ENCODE data around the gene URGCP.
"Not testable (repeated sequence)": the region's sequence is repeated elsewhere in the genome, so short reads cannot be mapped to it uniquely, and the experiment has no call there.

The URGCP gene

DNA sequence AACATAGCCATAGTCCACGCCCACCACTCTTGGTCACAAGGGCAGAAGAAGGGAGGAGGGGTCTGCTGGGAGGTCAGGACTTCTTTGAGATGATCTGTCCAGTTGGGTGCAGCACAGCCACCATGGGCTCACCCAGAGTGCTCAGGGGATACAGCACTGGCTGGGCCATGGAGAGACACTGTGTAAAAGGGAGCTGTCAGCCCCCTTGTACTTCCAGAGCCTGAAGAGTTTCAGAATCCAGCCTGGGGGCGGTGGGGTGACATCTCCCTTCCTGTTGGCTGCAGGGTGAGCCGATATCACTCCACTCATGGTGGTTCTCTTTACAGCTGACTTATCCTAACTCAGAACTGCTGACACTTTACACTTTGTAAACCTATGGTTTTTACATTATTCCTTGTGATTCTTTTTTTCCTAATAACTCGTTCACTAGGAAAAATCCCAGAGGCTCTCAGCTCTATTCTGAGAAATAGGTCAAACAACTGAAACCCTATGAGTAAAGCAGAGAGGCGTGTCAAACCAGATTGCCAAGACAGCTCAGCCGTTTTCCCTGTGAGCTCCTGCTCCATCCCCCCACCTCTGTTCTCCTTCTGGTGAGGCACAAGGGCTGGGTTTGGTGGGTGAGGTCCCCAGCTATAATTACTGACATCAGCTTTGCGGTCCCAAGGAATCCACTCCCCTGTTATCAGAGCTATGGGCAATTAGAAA lies 33.8 kb downstream of the URGCP start:
- FAIRE-seq = no peak

DNA sequence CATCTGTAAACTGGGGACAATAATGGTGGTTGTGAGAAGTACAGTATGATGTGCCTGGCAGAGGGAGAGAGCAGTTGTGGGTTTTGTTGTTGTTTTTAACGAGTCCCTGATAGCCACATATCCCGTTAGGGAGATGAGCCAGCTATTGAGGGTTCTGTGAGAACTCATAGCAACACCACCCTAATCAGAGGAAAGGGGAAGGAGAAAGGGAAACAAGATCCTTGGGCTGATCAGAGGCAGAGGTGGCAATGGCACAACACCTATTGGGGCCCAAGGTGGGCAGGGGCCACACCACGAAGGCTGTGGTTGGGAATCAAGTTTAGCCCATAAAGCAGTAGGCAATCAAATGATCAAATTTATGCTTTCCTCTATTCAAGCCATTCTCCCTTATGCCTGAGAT lies 35.3 kb downstream of the URGCP start:
- no peak for FAIRE-seq

DNA sequence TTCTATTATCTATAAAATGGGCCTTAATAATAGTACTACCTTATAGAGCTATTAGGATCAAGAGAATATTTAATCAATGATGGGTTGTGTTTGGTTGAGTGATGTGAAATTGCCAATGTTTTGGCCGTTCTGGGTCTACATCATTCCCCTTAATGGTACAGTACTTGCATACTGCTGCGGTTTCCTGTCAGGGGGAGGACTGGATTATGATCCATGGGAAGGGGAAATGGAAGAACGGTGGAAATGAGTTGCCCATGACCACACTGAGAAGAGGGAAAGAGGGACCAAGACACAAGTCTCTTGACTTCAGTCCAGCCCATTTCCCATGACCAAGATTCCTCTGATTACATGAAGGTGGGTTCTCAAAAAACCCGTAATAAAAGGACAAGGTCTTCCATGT lies 36.1 kb downstream of the URGCP start:
- FAIRE-seq = no peak

DNA sequence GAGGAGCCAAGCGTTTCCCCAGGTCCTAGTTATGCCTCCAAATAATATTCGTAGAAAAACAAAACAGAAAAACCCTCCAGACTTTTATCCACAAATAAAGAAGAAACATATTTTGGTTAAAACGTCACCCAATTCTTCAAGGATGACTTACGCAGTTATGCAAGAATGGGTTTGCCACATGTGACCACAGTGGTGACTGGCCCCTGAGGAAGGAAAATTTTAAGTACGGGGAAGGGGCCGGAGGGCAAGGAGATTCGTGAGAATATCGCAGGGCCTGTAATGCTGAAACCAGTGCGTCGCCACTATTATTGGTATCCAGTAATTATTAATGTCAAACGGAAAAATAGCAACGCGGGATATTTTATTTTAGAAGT lies 36.5 kb downstream of the URGCP start:
- no peak for FAIRE-seq

DNA sequence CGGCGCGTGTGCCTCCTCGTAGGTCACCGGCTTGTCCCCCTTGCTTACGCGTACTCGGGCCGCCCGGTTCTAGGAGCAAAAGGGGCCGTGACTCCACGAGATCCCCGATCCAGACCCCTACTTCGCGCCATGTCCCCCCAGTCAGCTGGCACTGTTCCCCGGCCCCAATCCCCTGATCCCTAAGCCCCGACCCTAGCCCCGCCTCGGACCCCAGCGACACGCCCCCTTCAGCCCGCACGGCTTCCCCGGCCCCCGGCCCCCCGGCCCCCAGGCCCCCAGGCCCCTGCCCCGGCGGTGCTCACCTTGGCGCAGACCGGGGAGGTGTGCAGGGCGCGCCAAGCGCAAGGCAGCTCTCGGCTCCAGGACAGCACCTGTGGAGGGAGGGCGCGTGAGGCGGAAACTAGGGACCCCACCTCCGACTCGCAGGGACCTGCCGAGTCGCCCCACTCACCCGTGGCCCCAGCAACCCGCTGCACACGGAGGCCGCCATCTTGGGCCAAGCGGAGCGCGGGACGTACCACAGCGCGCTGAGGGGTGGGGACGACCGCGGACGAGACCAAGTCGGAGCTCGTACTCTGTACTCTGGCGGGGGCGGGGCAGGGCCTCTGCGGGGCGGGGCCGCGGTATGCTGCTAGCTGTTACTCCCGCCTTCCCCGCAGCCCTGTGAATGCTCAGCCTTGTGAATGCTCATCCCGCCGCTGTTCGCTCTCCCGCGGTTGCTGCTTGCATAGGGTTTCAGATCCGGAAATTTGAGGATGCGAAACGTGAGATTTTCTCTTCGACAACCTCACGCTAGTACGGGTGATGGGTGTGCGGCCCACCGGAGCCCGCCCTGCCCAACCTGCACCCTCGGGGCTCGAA lies 37.2 kb downstream of the URGCP start, which contains the start of gene MRPS24:
Gene MRPS24 (minus strand): TSS at position 512 of the 861 bp plus-strand sequence. CDS start 22 bp downstream, at position 490.
- no peak for FAIRE-seq

DNA sequence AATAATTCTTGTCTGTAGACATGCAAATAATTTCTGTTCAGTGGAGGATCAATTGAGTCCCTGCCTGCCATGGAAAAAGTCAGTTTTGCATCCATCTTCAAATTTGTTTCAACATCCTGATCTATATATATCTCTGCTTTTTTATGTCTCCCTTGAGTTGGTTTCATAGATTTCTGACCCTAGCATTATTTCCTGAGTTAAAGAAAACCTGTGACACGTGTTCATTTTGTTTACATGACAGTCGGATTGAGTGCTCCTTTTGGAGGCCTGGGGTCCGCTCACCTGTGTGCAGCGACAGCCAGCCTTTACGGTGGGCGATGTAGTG lies 37.8 kb downstream of the URGCP start:
- no peak for FAIRE-seq

DNA sequence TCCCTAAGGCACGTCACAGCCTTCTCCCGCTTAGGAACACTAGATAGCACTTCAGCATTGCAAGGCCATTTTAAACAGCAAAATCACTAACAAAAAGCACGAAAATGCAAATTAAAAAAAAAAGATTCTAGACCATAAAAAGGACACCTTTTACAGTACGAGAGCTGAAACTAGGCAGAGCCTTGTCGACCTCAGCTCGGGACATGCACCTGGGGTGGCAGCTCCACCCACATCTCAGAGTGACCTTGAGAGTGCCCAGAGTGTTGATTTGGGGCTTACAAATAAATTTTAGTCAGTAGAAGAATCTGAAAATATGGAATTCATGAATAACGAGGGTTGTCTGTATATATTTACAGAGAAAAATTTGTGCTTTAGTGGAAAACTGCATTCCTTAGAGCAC lies 38.2 kb downstream of the URGCP start:
- FAIRE-seq = no peak

DNA sequence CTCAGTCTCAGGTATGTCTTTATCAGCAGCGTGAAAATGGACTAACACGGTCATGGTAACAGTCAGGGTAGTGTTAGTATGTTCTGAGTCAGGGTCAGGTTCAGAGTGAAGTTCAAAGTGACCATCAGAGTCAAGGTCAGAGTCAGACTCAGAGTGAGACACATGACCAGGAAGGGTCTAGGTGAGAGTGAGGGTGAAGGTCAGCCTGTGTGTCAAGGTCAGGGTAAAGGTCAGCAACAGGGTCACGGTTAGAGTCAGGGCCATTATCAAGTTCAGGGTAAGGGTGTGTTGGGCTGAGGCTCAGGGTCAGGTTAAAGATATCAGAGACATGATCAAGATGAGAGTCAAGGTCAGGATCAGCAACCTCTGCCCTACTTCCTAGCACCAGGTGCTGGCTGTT lies 41.1 kb downstream of the URGCP start:
- FAIRE-seq = no peak

DNA sequence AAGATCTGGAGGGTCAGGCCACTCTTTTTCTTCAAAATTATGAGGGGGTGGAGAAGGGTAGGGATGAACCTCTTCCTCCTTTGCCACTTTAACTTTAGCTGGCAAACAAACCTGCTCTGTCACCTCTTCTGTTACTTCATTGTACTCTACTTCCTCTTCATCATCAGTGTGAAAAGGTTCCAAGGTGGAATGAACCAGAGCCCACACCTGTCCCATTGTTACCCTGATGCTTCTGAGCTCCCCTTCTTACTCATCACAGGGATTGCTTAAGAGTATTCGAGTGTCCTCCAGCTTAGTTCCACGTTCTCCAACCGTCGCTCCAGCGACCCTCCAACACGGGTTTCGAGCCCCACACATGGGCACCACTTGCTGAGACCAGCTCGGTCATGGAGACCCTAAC lies 42.3 kb downstream of the URGCP start:
- FAIRE-seq = no peak

DNA sequence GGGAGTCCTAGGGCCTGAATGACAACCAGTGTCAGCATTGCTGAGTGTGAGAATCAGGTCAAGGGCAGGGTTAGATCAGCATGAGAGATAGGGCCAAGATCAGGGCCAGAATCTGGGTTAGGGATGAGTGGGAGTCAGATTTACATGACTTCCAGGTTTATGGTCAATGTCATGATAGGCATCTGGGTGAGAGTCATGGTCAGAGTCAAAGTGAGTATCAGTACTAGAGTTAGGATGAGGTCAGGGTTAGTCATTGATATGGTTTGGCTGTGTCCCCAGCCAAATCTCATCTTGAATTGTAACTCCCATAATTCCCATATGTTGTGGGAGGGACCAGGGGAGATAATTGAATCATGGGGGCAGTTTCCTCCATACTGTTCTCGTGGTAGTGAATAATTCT lies 49.4 kb downstream of the URGCP start:
- no peak for FAIRE-seq

DNA sequence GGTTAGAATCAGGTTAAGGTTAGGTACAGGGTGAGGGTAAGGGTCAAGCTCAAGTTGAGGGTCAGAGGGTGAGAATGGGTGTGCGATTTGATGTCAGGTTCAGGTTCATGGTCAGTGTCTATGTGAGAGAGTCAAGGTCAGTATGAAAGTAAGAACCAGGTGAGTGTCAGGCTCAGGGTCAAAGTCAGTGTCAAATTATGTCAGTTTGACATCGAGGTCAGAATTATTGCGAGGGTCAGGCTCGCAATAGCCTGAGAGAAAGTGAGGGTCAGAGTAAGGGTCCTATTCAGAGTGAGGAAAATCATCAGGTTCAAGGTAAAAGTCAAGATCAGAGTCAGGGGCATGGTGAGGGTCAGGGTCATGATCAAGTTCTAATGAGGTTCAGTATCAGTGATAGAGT lies 50.1 kb downstream of the URGCP start:
- no peak for FAIRE-seq

DNA sequence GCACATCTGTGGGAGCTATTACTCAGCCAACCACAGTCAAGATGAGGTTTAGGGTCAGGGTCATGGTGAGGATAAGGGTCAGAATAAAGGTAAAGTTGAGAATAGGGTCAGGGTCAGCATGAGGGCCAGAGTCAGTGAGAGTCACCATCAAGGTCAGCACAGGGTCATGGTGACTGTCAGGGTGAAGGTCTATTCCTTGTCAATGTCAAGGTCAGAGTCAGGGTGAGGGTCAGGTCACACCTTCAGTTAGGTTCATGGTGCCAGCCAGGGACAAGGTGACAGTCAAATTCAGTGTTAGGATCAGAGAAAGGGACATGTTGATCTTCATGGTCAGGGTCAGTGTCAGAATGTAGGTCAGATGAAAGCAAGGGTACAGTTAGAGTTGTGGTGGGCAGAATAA lies 51.2 kb downstream of the URGCP start:
- FAIRE-seq = no peak

DNA sequence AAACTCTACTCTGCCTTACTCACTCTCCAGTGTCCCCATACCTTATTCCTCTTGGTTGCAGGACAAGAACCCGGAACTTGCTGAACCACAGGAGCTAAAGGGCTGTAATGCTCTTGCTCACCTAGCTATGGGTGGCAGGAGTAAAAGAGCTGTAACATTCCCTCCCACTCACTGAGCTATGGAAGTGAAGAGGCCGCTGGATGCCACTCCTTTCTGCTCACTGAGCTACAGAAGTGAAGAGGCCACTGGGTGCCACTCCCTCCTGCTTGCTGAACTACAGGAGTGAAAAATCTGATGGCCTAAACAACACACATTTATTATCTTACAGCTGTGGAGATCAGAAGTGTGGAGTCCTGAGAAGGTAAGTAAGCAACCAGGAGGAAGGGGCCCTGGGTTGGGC lies 54.6 kb downstream of the URGCP start:
- no peak for FAIRE-seq

DNA sequence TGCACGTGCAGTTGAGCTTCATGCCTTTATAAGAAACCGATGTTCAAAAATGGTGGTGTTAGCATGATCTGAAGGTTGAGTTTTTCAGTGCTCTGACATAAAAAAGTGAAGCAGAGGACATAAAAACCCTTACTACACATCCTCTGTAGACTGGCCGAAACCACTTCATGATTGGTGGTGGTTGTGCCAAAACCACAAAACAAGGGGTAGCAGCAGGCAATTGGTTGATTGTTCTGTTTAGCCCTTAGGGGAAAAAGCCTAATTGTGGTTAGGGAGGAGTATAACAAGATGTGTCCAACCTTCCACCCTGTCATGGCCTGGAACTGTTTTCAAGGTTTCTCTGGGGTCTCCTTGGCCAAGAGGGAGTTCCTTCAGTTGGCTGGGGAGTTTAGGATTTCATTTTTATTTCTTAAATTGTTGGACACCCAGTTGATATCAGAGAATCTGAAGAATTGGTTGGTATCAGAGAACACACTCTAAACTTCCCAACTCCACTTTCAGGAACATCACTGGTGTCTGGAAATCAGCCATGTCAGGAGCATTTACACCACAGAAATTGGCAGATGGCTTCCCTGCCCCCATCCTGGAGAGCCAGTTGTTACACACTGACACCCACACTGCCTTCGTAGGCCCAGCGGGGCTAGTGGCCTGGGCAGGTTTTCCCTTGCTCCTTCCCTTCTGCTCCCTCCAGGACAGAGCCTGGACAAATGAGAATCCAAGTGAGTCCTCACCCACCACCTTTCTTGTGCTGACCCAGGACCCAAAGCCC lies 55.9 kb downstream of the URGCP start:
- no peak for FAIRE-seq

DNA sequence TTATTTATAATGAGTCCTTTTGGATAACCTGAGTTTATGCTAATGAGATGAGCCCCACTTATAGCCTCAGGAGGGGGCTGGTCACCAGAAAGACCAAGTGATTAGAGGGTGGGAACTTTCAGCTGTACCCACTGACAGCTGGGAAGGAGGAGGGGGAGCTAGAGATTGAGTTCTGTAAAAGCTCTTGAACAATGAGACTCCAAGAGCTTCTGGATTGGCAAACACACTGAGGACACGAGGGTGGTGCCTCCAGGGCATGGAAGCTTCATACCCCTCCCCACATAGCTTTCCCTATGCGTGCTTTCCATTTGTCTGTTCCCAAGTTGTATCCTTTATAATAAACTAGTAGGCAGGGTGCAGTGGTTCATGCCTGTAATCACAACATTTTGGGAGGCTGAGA lies 57.3 kb downstream of the URGCP start:
- FAIRE-seq = no peak

DNA sequence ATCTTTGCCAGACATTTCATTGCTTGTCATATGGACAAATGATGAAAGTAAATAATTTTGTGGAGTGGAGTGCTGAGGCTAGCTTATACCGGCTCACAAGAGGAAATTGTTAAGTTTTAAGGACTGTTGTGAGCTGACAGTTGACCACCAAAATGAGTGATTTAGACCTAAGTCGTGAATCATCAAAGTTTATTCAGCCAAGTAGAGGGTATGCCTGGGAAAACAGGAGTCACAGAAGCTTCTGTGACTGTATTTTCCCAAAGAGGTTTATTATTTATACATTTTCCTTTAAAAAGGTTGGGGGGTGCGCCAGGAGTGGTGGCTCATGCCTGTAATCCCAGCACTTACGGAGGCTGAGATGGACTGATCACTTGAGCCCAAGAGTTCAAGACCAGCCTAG lies 58.9 kb downstream of the URGCP start:
- FAIRE-seq = no peak

DNA sequence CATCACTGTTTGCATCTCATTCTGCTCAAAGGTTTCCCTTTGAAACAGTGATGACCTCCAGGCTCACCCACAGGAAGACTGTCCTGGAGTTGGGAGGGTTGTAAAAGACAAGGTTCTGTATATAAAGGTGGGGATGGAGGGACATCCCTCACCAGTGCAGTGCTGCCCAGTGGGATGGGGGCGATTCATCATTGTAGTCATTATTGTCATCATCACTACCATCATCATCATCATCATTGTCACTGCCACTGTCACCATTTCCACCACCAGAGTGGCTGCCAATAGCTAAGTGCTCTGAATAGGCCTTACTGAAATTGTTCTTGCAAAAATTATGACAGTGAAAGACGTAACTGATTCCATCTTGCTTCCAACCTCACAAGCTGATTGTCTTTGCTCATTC lies 61.7 kb downstream of the URGCP start:
- no peak for FAIRE-seq

DNA sequence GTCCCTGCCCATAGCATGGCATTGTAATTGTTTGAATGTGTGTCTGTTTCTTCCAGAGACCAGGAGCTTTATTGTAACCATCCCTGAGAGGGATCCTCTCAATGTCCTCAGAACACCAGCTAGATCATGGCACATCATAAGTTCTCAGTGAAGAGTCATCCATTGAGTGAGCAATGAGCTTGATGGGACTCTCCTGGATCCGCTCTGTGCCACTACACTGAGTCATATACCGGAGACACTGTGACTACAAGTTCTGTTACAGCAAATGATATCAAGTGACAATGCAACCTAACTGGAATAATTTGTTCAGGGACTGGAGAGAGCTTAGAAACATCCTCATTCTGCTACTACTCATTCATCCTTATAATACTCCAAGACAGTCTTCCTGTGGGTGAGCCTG lies 62.1 kb downstream of the URGCP start:
- FAIRE-seq = no peak

DNA sequence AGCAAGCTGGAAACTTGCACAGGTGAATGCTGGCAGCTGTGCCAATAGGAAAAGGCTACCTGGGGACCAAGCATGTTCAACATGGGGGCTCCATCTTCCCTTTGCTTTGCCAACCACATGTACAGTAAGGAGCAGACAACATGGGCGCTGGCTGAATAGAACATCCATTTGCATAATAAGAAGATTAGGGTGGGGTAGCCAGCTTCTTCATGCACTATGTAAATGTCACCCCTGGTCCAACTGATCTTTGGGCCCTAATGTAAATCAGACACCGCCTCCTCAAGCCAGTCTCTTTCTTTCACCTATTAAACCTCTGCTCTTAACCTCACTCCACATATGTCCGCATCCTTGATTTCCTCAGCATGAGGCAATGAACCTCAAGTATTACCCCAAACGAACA lies 63.1 kb downstream of the URGCP start:
- FAIRE-seq = no peak

DNA sequence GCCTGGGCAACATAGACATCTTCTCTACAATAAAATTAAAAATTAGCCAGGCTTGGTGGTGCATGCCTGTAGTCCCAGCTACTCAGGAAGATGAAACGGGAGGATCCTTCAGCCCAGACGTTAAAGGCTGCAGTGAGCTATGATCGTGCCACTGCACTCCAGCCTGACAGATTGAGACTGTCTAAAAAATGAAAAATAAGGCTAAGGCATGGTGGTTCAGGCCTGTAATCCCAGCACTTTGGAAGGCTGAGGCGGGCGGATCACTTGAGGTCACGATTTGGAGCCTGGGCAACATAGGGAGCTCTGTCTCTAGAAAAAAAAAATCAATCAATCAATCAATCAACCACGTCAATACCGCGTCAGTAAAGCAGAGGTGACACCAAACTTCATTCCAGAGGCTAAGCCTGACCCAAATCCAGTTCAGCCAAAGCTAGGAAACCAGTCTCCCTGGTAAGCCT lies 68.2 kb downstream of the URGCP start:
- FAIRE-seq = no peak

DNA sequence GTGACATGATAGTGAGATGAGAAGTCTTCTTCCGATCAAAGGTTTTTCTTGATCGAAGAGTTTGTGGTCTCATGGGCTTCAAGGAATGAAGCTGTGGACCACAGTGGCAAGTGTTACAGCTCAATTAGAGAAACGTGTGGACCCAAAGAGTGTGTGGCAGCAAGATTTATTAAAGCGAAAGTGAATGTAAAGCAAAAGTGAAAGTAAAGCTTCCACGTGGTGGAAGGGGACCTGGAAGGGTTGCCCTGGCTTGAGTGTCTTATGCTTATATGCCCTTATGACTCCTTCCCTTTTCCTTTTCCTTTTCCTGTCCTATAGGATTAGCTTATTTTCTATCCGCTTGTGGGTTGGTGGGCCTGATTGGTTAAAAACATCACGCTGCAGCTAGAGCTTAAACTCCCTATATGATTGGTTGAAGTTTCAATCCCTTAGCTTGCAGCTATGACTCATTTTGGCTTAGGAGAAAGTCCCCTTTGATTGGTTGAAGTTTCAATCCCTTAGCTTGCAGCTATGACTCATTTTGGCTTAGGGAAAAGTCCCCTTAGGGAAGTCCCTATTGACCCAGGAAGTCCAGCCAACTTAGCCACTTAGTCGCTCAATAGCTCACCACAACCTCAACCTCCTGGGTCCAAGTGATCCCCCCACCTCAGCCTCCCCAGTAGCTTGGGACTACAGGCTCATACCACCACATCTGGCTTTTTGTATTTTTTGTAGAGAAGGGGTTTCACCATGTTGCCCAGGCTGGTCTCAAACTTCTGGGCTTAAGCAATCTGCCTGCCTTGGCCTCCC lies 71.7 kb downstream of the URGCP start:
- no peak for FAIRE-seq

DNA sequence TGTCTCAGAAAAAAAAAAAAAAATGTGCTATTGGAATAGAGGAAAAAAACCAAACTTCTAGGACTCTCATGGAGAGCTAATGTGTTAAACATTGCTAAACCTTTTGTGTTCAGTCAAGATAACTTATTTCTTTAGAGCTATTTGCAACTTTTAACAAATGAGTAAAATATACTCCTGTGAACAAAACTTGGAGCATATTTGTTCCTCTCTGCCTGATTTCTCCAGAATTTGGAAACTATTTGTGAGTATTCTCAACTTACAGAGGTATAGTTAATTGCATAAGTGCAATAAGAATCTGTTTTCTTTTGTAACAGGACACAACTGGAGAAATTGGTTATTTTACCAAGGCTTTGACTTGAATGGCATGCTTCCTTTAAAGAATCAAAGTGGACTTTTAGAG lies 75.5 kb downstream of the URGCP start:
- FAIRE-seq = not testable (repeated sequence)
